ENCODE data around the gene PAK5. TPM values are rescaled to one million over a fixed set of nuclear protein-coding genes. Genes with fewer than 3 reads are reported as not detected.

The PAK5 gene
- total and polyA plus RNA-seq, 2 experiments from 2014 or later, result 0.57 to 1.1 TPM

- DNase-seq (ENCODE audit: low spot score) (no peak), ATAC-seq (no peak)
- Histone ChIP-seq H3K9me2 (ENCODE audit: insufficient read depth) (peaks cover 28% of the 10 kb centered on the region; the same call in 1 of the 2 replicates), H3F3A (replicated peaks; ENCODE audit: low read depth) (no peaks in the 10 kb centered on the region), H3K27ac (ENCODE audit: low read depth) (no peak overlapping the region), H3K79me2 (replicated peaks; ENCODE audit: insufficient read depth) (no peaks in the 10 kb centered on the region), H3K27me3 (ENCODE audit: insufficient read depth) (no peaks in the 10 kb centered on the region), H3K4me1 (ENCODE audit: insufficient read depth) (no peaks in the 10 kb centered on the region), H3K36me3 (ENCODE audit: insufficient read depth) (no peaks in the 10 kb centered on the region), H2AFZ (no peak overlapping the region), H3K4me3 (no peak overlapping the region), H3K4me2 (no peak overlapping the region), H4K20me1 (replicated peaks; ENCODE audit: insufficient read depth) (no peaks in the 10 kb centered on the region; the same call in 1 of the 2 replicates)
- Mint-ChIP-seq H3K27ac (no peak overlapping the region), H3K4me1 (no peaks in the 10 kb centered on the region), H3K27me3 (ENCODE audit: insufficient read depth, low read depth, poor library complexity) (peaks cover 1% of the 10 kb centered on the region), H3K4me3 (no peak overlapping the region), H3K9me3 (no peaks in the 10 kb centered on the region), H3K36me3 (ENCODE audit: low read depth) (no peaks in the 10 kb centered on the region)
- TF ChIP-seq ZNF462 (CRISPR knock-in tag; IDR thresholded peaks at IDR 0.05) (no peak), EZH2phosphoT487 (IDR thresholded peaks at IDR 0.05; ENCODE audit: unreplicated experiment) (no peak), EZH2 (IDR thresholded peaks at IDR 0.05; ENCODE audit: low read depth, unreplicated experiment) (no peak), JUNB (IDR thresholded peaks at IDR 0.05; ENCODE audit: unreplicated experiment) (no peak), ZNF114 (CRISPR knock-in tag; IDR thresholded peaks at IDR 0.05) (no peak), REST (IDR thresholded peaks at IDR 0.05; ENCODE audit: unreplicated experiment) (no peak)
These were observed 340.6 kb downstream of the PAK5 start for GRCh38 chr20:9498322-9498721.
